Duodenal mucosa (tissue), 2 donors: ENCODE results near the gene B3GNT3.

ENCODE experiments used
- H3K27ac ChIP-seq: one replicate; pipeline ENCODE4 v1.7.0; 2013; ENCODE audit warnings: low read depth, low read length
- H3K27me3 ChIP-seq, 2 donors: one replicate each; pipeline ENCODE4 v1.7.0; 2013; ENCODE audit warnings: low read length in 2 of 2, control low read depth in 1 of 2; ENCODE audit not compliant: insufficient read depth in 2 of 2, control insufficient read depth in 1 of 2
- H3K36me3 ChIP-seq, 2 donors: one replicate each; pipeline ENCODE4 v1.7.0; 2013; ENCODE audit warnings: low read length in 2 of 2, control low read depth in 1 of 2; ENCODE audit not compliant: insufficient read depth in 2 of 2, control insufficient read depth in 1 of 2
- H3K4me1 ChIP-seq, 2 donors: one replicate each; pipeline ENCODE4 v1.7.0; 2013; ENCODE audit warnings: low read length in 2 of 2, control low read depth in 1 of 2; ENCODE audit not compliant: insufficient read depth in 2 of 2, control insufficient read depth in 1 of 2
- H3K4me3 ChIP-seq, 2 donors: one replicate each; pipeline ENCODE4 v1.7.0; 2013; ENCODE audit warnings: low read length in 2 of 2, low read depth in 1 of 2
- H3K9ac ChIP-seq, 2 donors: one replicate each; pipeline ENCODE4 v1.7.0; 2013; ENCODE audit warnings: low read length in 2 of 2, low read depth in 1 of 2
- H3K9me3 ChIP-seq, 2 donors: one replicate each; pipeline ENCODE4 v1.7.0; 2013; ENCODE audit warnings: low read length in 2 of 2, control low read depth in 1 of 2; ENCODE audit not compliant: control insufficient read depth in 1 of 2

B3GNT3 gene

GRCh38 chr19:17859533-17860330 lies 64.8 kb downstream of the B3GNT3 start, which contains the start of gene RPL18A:
RPL18A (plus strand) TSS chr19:17859910; CDS start chr19:17859957, 47 bp downstream.
- Histone ChIP-seq H3K4me1 (peaks cover 28 to 31% of the 10 kb centered on the region in 2 donors), H3K9me3 (no peaks in the 10 kb centered on the region), H3K36me3 (peaks cover 25 to 34% of the 10 kb centered on the region in 2 donors)

GRCh38 chr19:17860331-17860992 lies 65.5 kb downstream of the B3GNT3 start:
- Histone ChIP-seq H3K36me3 (peaks cover 25 to 37% of the 10 kb centered on the region in 2 donors), H3K4me3 (peak overlapping the region; percentile 89 to 98), H3K9ac (peak overlapping the region; percentile 88 to 92), H3K9me3 (no peaks in the 10 kb centered on the region), H3K27me3 (no peaks in the 10 kb centered on the region), H3K4me1 (peaks cover 29 to 34% of the 10 kb centered on the region in 2 donors), H3K27ac (no peak overlapping the region)

More at GRCh38 chr19:17859533-17860330, 64.8 kb downstream of the B3GNT3 start, which contains the start of gene RPL18A:
- H3K9ac ChIP-seq = peak within 1 kb of the TSS; percentile 88 to 92
- peak within 1 kb of the TSS; percentile 89 to 98 for H3K4me3 ChIP-seq
- H3K27me3 ChIP-seq = no peaks in the 10 kb centered on the region
- peak within 1 kb of the TSS; percentile 70 for H3K27ac ChIP-seq

DNA sequence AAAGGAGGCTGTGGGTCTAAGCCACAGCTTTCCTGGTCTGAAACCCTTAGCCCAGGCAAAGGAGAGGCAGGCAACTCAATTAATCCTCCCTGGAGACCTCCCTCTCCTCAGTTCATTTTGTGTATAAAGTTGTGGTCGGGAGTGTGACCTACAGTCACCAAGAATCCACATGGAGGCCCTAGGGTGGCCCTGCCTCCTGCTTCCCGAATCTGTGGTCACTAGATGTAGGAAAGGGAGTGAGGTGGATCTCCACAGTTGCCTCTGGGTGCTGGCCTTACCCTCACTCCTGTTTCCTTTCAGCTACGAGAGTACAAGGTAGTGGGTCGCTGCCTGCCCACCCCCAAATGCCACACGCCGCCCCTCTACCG lies 66.0 kb downstream of the B3GNT3 start:
- H3K4me1 ChIP-seq = peaks cover 35 to 39% of the 10 kb centered on the region in 2 donors
- H3K27ac ChIP-seq = no peak overlapping the region

DNA sequence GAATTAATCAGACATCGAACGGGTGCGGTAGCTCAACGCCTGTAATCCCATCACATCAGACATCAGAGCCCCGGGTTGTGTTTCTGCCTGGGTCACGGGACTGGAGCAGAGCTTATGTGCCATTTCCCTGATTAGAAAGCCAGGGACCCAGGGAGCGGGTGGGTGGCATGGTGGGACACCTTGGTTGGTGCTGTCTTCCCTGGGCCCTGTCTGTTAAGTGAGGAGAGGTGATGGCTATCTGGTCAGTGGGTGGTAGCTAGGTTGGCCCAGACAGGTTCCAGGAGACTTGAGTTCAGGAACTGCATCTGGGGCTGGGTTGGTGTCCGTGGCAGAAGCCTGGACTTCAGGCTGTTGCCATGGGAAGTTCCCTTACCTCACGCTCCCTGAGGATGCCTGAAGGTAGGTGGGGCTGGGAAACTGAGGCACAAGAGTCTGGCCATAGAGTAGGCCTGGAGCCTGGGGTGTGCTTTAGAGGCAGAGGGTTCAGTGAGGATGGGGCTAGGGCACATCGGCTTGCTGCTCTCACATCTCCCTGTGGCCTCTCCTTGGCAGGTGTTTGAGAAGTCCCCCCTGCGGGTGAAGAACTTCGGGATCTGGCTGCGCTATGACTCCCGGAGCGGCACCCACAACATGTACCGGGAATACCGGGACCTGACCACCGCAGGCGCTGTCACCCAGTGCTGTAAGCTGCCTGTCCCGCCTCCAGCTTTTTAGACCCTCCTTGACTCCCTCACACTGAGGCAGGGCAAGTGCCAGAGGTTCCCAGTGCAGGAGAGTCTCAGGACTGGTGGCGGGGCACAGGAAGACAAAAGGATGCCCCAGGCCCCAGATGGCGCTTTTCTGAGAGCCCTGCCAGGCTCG lies 66.8 kb downstream of the B3GNT3 start:
- no peaks in the 10 kb centered on the region for H3K9me3 ChIP-seq
- no peak overlapping the region for H3K27ac ChIP-seq
- H3K4me3 ChIP-seq = peak overlapping the region; percentile 89 to 98
- peaks cover 37 to 41% of the 10 kb centered on the region in 2 donors for H3K4me1 ChIP-seq
- H3K27me3 ChIP-seq = no peaks in the 10 kb centered on the region
- H3K36me3 ChIP-seq = peaks cover 25 to 38% of the 10 kb centered on the region in 2 donors
- peak overlapping the region; percentile 88 to 92 for H3K9ac ChIP-seq

More for the DNA sequence above, 66.0 kb downstream of the B3GNT3 start:
- H3K36me3 ChIP-seq = peaks cover 25 to 38% of the 10 kb centered on the region in 2 donors
- peak overlapping the region; percentile 88 to 92 for H3K9ac ChIP-seq
- no peaks in the 10 kb centered on the region for H3K9me3 ChIP-seq
- peak overlapping the region; percentile 89 to 98 for H3K4me3 ChIP-seq
- no peaks in the 10 kb centered on the region for H3K27me3 ChIP-seq

- no peaks in the 10 kb centered on the region for H3K27me3 ChIP-seq
- no peak overlapping the region for H3K4me3 ChIP-seq
- H3K36me3 ChIP-seq = peaks cover 25 to 38% of the 10 kb centered on the region in 2 donors
- peaks cover 43 to 46% of the 10 kb centered on the region in 2 donors for H3K4me1 ChIP-seq
- no peak overlapping the region for H3K27ac ChIP-seq
- no peaks in the 10 kb centered on the region for H3K9me3 ChIP-seq
- H3K9ac ChIP-seq = no peak overlapping the region
These were observed 68.0 kb downstream of the B3GNT3 start for GRCh38 chr19:17862711-17863519.
